Thyroid gland (tissue), 4 donors: Measurements from ENCODE around the gene FGF8. TPM values are rescaled to one million over a fixed set of nuclear protein-coding genes. Genes with fewer than 3 reads are reported as not detected.

Experiments used
- DNase-seq, 2 donors: peaks; one replicate each; pipeline ENCODE4 v3.0.0-alpha.2; 2019
- H3K27ac ChIP-seq, 3 donors: fragments of 200-600 bp; sonication (generic); 1 replicate in 2 of 3; 2 replicates in 1 of 3; pipeline ENCODE4 v1.5.1; 2016 to 2019; ENCODE audit warnings: mild to moderate bottlenecking in 1 of 3, moderate library complexity in 1 of 3
- H3K27me3 ChIP-seq: fragments of 200-600 bp; sonication (generic); one replicate; pipeline ENCODE4 v1.5.1; 2019
- H3K36me3 ChIP-seq, 2 donors: fragments of 200-600 bp; sonication (generic); one replicate each; pipeline ENCODE4 v1.5.1; 2016 to 2019
- H3K4me1 ChIP-seq, 2 donors: fragments of 200-600 bp; sonication (generic); one replicate each; pipeline ENCODE4 v1.5.1; 2017 to 2019
- H3K4me3 ChIP-seq, 3 donors: fragments of 200-600 bp; sonication (generic); replicated peaks in 1 of 3; 1 replicate in 2 of 3; 2 replicates in 1 of 3; pipeline ENCODE4 v1.5.1; 2016; ENCODE audit warnings: mild to moderate bottlenecking in 1 of 3
- H3K9me3 ChIP-seq: fragments of 200-600 bp; sonication (generic); one replicate; pipeline ENCODE4 v1.5.1; 2017
- POLR2A ChIP-seq, 2 donors: fragments of 450-650 bp; IDR thresholded peaks; one replicate each; pipeline ENCODE4 v1.6.1; 2017; ENCODE audit warnings: antibody characterized with exemption in 2 of 2, mild to moderate bottlenecking in 2 of 2, moderate library complexity in 1 of 2
- WGBS, 2 donors: methylation state at CpG; one replicate each; pipeline ENCODE4 v1.1.5; 2017; 5-methylcytosine and 5-hydroxymethylcytosine counted together
- intact Hi-C: fragments of 100-400 bp; cut with DNase I; formaldehyde crosslinking; loops from one replicate; pipeline ENCODE4 v1.15.1; 2023
- total RNA-seq, 4 donors: library from RNA; depleted of rRNA; stranded (reverse); fragments of >200 nt; gene quantifications; one replicate each; pipeline ENCODE4 v1.2.3, GENCODE V29; 2016
- TF ChIP-seq, protein P1 (sequence below), 6 experiments: fragments of 200-600 bp in 3 of 6; fragments of 450-650 bp in 3 of 6; sonication (generic) in 3 of 6; IDR thresholded peaks; one replicate each; pipeline ENCODE4 v1.5.1; 2016 to 2019; ENCODE audit warnings: antibody characterized with exemption in 6 of 6, mild to moderate bottlenecking in 2 of 6, inconsistent platforms in 1 of 6, moderate library complexity in 1 of 6

Gene FGF8, protein sequence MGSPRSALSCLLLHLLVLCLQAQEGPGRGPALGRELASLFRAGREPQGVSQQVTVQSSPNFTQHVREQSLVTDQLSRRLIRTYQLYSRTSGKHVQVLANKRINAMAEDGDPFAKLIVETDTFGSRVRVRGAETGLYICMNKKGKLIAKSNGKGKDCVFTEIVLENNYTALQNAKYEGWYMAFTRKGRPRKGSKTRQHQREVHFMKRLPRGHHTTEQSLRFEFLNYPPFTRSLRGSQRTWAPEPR
- total RNA-seq, result not detected

DNA sequence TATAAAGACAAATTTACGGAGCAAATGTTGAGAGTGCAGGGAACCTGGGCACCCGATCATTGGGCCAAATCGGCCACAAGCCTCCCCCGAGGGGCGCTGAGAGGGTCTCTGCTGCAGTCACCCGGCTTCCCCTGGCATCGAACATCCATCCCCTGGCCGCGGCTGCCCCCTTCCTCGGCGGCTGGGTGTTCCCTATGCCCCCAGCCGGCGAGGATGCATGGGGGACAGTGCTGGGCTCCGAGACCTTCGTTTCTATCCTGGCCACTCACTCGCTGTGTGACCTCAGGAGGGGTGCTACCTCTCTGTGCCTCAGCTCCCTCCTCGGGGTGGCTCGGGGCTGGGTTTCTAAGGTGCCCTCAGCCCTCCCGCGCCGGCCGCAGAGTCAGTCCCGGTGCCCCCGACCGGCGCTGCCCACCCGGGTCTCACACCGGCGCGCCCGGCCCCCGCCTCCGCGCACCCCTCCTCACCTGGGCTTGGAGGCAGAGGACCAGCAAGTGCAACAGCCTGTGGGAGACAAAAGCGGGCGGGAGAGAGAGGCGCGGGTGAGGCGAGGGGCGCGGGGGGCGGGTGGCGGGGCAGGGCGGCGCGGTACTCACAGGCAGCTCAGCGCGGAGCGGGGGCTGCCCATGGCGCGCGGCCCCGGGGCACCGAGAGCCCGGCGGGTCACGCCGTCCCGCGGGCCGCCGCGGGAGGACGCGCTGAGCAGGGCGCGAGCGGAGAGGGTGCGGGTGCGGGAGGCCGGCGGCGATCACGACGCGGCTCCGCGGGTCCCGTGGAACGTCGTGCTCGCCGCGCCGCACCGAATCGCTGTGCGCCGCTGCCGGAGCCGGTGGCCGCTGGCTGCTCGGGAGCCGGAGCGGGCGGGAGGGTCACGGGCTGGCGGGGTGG, at the start of gene FGF8:
FGF8 (minus strand) TSS at position 842 of the 888 bp plus-strand sequence; CDS start at position 628, 214 bp downstream.
- intact Hi-C loops, result loop anchor here (5.0 kb wide), 1 partner anchor 168 kb away; no protein-coding TSS in a partner anchor
- Histone ChIP-seq H3K4me3 (no peak within 1 kb of the TSS), H3K4me1 (peaks cover 22 to 47% of the 10 kb centered on the region in 2 donors), H3K36me3 (no peaks in the 10 kb centered on the region), H3K27ac (no peak within 1 kb of the TSS), H3K27me3 (peaks cover 39% of the 10 kb centered on the region), H3K9me3 (no peaks in the 10 kb centered on the region)
- DNase-seq, result no peak
- TF ChIP-seq POLR2A (IDR thresholded peaks at IDR 0.05), result no peak
- TF ChIP-seq, protein P1, sequence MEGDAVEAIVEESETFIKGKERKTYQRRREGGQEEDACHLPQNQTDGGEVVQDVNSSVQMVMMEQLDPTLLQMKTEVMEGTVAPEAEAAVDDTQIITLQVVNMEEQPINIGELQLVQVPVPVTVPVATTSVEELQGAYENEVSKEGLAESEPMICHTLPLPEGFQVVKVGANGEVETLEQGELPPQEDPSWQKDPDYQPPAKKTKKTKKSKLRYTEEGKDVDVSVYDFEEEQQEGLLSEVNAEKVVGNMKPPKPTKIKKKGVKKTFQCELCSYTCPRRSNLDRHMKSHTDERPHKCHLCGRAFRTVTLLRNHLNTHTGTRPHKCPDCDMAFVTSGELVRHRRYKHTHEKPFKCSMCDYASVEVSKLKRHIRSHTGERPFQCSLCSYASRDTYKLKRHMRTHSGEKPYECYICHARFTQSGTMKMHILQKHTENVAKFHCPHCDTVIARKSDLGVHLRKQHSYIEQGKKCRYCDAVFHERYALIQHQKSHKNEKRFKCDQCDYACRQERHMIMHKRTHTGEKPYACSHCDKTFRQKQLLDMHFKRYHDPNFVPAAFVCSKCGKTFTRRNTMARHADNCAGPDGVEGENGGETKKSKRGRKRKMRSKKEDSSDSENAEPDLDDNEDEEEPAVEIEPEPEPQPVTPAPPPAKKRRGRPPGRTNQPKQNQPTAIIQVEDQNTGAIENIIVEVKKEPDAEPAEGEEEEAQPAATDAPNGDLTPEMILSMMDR (IDR thresholded peaks at IDR 0.05), result no peak
- 0 to 5% methylated on average over 5 to 13 of the region's 98 CpGs for WGBS, 2 donors

DNA sequence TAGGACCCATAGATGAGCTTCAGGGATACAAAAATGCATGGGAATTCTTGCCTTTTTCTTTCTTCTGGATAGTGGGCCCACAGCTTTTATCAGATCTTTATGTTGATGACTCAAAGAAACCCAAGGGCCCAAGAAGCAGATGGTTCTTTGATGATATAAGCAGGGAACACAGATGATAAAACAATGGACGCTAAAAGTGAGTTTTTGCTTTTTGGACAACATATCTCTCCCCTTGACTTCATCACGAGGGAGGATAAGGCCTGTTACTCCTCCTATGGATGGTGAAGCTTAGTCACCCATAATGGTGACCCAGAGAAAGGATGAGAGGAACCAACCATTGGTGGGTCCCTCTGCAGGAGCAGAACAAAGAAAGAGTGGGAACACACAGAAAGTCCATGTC, 48.8 kb upstream of the FGF8 start:
- H3K36me3 ChIP-seq, result no peaks in the 10 kb centered on the region
- DNase-seq, result no peak
- H3K27ac ChIP-seq, result no peak overlapping the region
- peaks cover under 1 to 4% of the 10 kb centered on the region in 2 donors for H3K4me1 ChIP-seq
- no peaks in the 10 kb centered on the region for H3K9me3 ChIP-seq
- WGBS, 2 donors, result 87 to 94% methylated on average over 2 of the region's 2 CpGs
- H3K27me3 ChIP-seq, result no peaks in the 10 kb centered on the region
- TF ChIP-seq, protein P1 (IDR thresholded peaks at IDR 0.05), result no peak
- no peak for TF ChIP-seq POLR2A (IDR thresholded peaks at IDR 0.05)
- H3K4me3 ChIP-seq, result no peak overlapping the region
- intact Hi-C loops, result no loop called here

DNA sequence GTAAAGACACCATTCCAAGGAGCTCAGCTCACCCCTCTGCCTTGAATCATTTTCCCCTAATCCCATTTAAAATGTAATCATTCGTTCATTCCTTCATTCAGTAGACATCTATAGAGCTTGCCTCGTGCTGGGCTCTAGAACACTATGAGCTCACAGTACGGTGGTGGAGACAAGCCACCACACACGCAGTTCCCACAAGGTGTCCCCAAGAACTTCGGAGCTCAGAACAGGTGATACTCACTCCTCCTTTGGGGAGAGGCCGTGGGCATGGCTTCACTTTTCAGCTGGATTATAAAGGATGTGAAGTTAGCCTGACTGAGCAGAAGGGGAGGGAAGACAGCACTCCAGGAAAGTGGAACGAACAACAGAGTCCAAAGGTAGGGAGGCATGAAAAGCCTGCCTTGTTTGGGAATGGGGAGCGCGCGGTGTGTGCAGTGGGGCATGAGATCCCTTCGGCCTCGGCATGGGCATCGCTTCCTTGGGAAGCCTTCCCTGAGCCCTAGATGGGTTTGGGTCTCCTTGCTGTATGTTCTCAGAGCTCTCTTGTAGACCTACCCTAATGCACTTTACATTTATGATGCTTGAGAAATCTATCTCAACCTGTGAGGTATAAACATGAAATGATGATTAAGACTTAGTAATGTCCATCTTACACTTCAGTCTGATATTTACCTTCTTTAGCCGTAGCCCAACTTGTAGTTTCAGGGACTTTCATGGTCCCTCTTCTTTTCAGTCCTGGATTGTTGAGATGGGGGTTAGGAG, 43.1 kb upstream of the FGF8 start:
- intact Hi-C loops, result no loop called here
- peak overlapping the region; percentile 61 to 97 (median 86) for H3K27ac ChIP-seq
- no peaks in the 10 kb centered on the region for H3K36me3 ChIP-seq
- no peaks in the 10 kb centered on the region for H3K9me3 ChIP-seq
- 13 to 15% methylated on average over 14 of the region's 14 CpGs for WGBS, 2 donors
- H3K27me3 ChIP-seq, result no peaks in the 10 kb centered on the region
- peaks cover 17 to 22% of the 10 kb centered on the region in 2 donors for H3K4me1 ChIP-seq
- H3K4me3 ChIP-seq, result peak overlapping the region in 1 of 3 donors; percentile 23
- peak; percentile 43 to 47 for DNase-seq
- TF ChIP-seq POLR2A (IDR thresholded peaks at IDR 0.05), result no peak
- TF ChIP-seq, protein P1 (IDR thresholded peaks at IDR 0.05), result no peak

DNA sequence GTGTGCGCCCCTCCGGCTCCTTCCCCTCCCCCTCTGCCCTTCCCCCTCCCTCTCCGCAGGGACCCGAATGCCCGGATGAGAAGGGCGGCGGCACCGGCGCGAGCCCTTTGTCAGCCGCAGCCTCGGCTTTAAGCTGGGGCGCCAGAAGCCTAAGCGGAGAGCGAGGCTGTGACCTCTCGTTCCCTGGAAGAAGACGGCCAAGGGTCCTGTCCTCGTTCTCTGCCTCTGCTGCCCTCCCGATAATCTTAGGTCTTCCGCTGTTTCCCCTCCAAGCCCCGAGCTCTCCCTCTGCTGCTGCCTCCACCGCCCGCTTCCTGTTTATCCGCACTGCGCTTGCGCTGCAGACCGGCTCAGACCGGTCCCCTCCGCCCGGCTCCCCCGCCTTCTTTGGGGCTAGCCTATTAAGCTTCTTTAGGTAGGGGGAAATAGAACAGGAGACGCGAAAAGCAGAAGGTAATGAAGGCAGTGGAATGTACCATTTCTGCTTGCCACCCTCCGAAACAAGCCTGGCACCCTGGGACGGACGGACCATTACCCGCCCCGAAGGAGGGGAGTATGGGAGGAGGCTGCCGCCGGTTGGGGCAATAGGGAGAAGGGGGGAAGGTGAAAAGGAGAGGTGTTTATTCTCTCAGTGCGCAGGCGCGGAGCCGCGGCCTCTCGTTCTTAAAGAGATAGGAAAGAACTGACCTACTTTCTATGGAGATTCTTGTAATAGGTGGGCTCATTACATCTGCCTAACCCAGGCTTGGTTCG, 42.4 kb upstream of the FGF8 start, which contains the start of gene OGA:
OGA (minus strand) TSS at position 326 of the 753 bp plus-strand sequence. CDS start 422 bp downstream, outside the sequence.
- Histone ChIP-seq H3K4me1 (peaks cover 22 to 25% of the 10 kb centered on the region in 2 donors), H3K27me3 (no peaks in the 10 kb centered on the region), H3K9me3 (no peaks in the 10 kb centered on the region), H3K4me3 (peak within 1 kb of the TSS; percentile 77 to 92 (median 84)), H3K36me3 (no peaks in the 10 kb centered on the region), H3K27ac (peak within 1 kb of the TSS; percentile 65 to 97 (median 86))
- DNase-seq, result peak; percentile 98 to 99
- TF ChIP-seq, protein P1 (IDR thresholded peaks at IDR 0.05), result peak in 1 of 6 experiments; percentile 18
- peak; percentile 94 to 98 for TF ChIP-seq POLR2A (IDR thresholded peaks at IDR 0.05)
- intact Hi-C loops, result no loop called here
- WGBS, 2 donors, result 0% methylated on average over 29 to 47 of the region's 47 CpGs
